HK-2 (cell line): ENCODE data around the gene NLGN1.

Experiments
- DNase-seq: peaks from one replicate; pipeline ENCODE4 v3.0.0-alpha.2; 2018; ENCODE audit not compliant: unreplicated experiment

The NLGN1 gene

DNA sequence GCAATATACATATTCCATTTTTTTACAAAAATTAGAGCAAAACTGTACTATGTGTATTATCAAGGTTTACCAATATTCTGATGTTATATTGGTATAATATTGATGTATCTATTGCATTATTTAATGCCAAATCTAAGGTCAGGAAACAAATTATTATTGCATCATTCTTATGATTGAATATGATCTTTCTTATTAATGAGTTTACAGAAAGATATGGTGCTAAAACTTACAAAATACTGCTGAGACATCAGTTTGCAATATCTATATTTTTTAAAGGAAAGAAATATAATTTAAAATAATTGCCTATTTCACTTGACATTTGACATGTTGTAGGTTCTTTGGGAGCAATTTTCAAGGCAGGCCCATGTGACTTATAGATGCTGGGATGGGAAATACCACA is 357.6 kb downstream of the NLGN1 start:
- no peak for DNase-seq

DNA sequence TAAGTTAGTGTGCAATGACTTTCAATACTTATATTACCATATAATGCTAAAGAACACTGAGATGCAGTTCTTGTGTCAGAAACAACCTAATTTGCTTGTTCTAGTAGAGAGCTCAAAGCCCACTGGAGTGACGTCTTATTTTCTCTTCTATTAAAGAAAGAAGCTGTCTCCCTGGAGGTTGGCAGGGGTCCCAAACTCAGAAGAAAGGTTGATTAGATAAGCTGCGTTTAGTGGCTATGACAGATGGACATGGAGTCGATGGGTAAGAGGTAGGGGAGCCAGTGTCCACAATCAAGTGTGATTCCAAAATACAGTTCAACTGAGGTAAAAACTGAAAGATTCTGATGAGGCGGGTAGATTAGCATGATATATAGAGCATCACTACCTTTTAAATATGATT is 363.6 kb downstream of the NLGN1 start:
- DNase-seq, result no peak

DNA sequence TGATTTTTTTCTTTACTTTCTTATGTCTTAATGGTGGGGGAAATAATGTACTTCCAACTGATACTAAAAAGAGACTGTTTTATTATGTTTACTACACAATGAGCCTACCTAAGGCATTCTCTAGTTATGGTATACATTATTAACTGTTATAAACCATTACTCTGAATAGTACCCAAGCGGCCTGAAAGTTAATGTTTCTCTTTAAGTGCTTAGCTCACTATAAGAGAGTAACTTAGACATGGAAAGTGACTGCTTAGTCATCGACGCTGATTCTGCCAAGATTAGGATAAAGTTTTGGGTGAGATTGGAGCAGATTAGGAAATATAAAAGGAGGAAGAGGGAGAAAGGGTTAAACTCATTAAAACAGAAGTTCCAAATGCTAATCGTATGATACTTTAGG is 365.0 kb downstream of the NLGN1 start:
- DNase-seq, result no peak

DNA sequence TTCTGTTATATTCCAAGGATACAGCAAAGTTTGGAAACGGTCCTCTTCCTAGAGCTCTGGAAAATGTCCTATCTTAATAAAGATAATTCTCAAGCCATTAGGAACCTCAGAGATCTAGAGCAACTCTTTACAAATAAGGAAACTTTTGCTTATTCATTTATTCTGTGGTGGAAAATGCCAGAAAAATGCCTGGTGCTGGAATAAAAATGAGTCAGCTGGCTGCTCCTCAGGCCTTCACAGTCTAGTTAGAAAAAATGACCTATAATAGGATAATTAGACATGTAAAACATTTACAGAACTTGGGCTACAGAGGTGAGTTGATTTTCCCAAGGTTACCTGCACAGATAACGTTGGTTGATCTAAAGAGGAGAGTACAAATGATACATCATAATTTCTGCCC is 372.5 kb downstream of the NLGN1 start:
- no peak for DNase-seq

DNA sequence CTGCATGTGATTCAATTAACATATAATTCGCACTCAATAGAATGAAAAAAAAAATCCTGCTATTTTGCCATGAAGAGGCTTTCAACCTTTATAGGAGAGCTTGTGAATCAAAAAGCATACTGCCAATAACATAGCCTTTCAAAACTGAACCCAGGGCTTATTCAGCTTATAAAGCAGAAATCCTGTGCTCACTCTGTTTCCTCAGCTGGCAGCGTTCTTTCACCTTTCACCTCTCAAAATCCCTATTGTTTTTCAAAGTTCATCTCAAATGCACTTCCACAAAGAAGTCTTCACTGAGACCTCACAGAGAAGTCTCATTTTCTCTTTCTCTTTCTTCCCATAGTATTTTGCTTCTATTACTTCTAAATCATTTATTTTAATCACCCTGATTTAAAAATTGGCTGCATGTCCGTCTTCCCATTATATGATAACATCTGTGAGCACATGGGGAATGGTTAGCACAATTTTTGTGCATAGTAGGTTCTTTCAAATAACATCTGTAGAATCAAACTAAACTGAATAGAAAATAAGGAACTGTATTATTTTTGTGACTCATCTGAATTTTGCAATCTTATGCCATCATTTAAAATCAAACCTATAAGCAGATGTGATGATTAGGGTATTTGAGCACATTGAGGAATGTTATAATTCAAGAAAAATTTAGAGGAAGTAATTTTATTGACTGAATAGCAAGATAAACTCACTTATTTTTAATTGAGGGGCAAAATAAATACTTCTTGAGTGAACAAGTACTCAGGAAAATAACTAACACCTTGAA is 373.4 kb downstream of the NLGN1 start:
- DNase-seq, result no peak

DNA sequence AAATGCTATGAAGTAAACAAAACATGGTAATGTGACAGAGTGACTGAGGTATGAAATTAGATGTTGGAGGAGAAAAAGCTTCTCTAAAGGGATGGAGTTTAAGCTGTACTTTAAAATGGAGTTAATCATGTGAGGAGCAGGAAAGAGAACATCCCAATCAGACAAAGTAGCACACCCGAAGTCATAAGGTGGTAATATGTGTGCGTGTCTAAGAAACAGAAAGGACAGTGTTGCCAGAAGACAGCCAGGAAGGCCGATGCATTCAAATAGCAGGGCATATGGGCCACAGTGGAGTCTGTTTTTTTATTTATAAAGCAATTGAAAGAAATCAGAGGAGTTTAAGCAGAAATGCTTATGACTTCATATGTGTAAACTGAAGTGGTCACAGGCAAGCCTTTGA is 376.3 kb downstream of the NLGN1 start:
- no peak for DNase-seq

DNA sequence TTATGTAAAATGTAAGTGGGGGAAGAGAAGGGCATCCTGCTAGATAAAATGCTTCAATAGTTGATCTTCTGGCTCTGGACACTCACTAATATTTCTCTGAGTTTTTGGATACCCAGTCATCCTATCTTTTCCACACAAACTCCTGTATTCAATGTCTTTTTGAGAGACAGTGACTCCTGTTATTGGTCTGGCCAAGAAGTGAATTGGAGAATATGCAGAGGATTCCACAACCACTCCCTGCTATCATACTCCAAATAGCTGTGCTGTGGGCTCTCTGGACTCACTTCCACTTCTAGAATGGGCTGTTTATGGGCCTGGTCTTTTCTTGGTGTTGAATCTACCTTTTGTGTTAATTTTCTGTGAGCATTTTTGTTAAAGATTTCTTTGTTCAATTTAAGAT is 376.8 kb downstream of the NLGN1 start:
- DNase-seq, result no peak

DNA sequence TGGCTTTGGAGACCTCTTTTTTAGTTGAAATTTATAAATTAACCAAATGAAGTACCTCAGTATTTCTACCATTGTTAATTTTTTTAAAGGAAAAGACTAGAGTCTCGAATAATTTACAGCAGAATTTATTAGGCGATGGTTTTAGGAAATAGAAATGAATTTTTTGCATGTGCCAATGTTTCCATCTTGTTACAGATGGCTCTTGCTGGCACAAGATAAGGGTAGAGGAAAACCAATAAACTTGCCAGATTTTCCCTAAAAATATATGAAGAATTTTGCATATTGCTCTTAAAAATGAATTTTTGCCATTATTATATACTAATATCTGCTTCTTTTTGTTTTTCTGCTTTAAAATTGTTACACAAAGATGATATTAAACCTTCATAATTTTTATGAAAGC is 380.7 kb downstream of the NLGN1 start:
- no peak for DNase-seq

DNA sequence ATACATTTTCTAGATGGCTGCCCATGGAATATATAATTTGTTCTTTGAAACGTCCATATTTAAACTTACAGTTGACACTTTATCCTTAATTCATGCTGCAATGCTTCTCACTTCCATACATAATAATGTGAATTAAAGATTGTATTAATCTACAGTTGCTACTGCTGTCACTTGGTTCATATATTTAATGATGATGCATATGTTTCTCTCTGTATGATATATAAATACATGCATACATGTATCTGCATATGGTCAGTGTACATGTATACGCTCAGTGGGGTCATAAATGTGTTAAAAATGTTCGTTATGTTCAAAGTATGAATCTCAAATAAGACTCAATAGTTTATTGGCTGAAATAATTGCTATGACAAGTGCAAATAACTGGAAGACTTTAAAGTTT is 382.5 kb downstream of the NLGN1 start:
- no peak for DNase-seq

DNA sequence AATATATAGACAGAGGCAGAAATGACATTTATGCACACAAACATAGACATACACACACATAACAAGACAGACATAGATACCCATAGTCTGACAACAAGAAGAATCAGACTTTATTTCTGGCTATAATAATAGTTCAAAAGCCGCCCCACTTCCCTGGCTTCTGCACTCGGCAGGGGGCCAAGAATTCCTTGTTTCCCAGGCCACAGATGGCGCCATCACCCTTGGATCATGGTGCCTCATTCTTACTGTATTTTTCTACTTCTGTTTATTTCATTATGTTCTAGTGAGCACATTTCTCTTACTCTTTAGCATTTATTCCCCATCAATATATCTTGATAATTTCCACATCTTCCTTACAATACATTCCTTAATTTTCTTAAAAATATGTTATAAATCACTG is 387.5 kb downstream of the NLGN1 start:
- DNase-seq, result no peak

DNA sequence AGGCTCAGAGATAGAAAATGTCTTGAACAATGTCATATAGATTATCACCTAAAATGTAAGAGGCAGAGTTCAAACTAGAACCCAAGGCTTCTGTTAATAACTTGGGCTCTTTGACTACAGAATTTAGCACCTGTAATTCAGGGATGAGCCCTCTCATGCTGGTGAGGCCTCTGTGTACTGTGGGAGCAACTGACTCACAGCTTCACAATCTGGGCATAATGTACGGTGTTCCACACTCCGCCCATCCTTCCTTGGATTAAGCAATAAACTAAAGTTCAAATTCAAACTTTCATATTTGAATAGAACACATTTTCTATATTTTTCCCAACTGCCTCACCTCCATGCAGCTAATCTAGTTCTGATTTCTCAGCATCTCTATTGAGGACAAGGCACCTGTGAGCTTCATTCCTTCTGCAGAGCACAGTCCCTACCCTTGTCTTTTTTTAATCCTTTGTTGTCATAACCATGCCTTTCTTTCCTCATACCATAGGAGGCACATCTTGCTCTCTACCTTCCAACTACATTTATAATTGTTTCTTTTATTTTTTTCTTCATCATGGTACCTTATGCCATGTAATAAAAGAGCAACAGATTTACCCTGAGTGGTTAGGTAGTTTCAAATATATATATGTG is 392.1 kb downstream of the NLGN1 start:
- no peak for DNase-seq

DNA sequence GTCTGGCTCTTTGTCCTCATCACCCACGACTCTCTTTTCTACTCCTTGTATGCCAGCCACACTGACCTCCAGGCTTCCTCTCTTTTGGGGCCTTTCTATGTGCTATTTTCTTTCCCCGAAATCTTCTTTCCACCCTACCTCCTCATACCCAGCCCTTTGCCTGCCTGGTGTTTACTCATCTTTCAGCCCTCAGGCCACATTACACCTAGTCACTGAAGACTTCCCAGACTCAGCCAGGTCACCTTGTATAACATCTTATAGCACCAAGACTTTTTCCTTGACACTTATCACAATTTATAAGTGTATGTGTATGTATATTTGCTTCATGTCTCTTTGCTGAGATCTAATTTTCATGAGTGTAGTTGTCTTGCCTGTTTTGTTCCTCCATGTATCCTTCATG is 396.4 kb downstream of the NLGN1 start:
- no peak for DNase-seq

DNA sequence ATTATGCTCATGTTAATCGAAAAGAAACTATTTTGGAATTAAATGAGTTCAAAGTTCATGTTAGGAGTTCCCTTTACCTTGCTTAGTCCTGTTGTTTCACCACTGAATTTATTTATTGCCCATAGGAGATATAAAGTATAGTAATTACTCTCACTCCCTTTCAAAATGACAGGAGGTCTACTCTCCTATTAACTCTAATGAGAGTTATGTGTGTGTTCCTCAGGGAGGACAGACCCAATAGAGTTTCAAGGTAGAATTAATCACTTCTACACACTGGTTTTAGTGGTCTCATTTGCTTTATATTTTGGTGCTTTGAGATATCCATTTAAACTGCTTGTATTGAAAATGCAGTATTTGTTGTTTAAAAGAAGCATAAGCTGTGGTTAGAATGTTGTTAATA is 398.9 kb downstream of the NLGN1 start:
- no peak for DNase-seq

DNA sequence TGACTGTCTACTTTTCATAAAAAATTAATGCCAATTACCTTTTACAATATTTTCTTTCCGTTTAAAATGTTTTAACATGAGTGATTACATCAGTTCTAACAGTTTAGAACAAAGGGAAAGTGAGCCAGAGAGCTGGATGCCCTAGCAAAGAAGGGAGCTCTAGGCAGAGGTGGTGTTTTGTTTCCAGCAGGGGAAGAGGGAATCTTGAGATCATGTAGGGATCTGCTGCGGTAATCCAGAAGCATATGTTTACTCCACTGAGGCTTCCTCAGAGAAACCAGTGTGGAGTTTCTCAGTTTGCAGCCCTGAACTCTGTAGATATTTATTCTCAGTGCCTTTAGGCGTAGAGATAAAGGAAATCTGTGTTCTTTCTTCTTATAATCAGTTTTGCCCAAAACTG is 399.3 kb downstream of the NLGN1 start:
- DNase-seq, result no peak

DNA sequence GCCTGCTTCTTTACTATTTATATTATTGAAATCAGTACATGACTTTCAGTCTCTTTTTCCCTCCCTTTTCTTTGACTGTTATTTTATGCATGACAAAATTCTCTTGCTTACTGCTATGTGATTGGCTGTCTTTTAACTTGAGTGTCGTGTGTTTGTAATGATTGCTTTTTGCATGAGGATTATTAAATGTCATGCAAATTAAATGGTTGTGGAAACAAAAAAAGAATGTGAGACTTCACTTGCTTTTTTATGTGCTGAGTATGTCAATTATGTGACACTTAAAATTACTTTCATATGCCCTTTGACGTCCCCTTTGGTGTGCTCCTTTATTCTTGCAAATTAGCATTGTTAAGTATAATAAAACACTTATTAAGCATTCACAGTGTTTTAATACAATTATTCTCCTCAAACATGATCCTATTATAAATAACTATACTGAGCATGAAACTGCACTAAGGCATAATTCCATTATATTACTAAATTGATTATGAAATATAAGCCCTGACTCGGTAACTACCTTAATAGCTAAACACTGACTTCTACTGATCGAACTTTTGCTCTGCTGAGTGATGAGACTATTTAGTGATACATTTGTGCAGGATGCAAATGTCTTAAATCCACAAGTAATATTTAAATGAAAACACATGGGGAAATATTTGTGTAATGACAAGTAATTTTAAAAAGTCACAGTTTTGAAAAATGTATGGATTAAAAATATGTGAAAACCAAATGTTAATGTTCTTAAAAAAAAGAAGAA is 401.7 kb downstream of the NLGN1 start:
- no peak for DNase-seq

DNA sequence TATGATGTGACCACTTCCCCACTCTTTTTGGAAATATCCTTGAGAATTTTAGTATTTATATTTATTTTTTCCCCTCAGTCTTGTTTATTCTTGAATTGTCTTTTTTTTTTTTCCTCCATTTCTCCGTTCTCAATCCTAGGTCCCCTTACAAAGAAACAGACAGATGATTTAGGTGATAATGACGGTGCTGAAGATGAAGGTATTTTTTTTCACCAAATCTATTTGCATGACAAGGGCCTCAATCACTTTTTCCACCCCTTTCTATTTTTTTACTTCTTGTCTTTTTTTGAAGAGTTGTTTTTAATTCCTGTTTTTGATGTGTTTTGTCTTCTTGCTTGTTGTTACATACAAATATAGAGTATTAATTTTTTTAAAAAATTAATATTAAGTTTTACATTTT is 402.6 kb downstream of the NLGN1 start:
- no peak for DNase-seq

DNA sequence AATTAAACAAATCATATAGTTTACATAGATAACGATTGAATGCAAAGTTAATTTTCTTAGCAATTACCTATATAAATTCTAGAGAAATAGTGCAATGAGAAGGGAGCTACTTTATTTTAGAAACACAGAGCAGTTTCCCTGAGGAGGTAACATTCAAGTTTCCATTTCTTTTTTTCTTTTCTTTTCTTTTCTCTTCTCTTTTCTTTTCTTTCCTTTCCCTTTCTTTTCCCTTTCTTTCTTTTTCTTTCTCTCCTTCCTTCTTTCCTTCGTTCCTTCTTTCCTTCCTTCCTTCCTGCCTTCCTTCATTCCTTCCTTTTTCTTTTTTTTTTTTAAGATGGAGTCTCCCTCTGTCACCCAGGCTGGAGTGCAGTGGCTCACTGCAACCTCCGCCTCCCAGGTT is 417.3 kb downstream of the NLGN1 start:
- DNase-seq, result no peak

DNA sequence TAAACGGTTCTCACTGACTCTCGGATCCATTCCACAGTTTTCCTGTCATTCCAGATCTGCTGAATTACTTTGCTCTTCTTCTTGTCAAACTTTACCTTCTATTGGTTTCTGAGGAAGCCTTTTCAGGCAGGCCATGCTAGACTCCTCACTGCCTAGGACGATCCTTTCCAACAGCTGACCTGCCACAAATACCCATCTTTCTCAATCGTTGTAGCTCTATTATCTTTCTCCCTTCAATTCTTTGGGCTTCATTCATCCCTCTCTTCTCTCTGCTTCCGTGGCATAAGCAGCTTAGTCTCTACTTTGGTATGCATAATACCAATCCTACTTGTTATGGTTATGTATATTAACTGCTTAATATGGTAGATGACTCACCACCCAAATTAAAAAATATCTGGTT is 421.8 kb downstream of the NLGN1 start:
- no peak for DNase-seq

DNA sequence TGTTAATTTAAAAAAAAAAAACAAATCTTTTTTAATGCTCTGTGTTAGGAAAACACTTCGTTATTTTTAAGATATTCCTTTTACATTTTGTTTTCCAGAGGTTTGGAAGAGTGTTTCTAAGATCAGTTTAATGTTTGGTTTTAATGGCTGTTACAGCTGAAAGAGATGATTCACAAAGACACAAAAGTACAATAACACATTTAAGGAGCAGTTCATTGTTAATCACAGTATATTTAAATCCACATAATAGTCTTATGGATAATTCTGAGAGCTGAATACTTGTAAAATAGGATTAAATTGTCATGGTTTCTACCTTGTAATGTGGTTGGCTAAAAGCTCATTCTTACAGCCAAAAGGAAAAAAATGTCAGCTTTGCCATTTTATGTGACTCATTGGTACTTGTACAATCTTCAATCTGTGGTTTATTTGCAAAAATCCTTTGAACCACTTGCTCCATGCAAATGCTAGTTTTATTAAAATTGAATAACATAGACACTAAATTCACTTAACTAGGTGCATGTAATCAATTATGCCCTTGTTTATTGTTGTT is 426.4 kb downstream of the NLGN1 start:
- DNase-seq, result no peak

DNA sequence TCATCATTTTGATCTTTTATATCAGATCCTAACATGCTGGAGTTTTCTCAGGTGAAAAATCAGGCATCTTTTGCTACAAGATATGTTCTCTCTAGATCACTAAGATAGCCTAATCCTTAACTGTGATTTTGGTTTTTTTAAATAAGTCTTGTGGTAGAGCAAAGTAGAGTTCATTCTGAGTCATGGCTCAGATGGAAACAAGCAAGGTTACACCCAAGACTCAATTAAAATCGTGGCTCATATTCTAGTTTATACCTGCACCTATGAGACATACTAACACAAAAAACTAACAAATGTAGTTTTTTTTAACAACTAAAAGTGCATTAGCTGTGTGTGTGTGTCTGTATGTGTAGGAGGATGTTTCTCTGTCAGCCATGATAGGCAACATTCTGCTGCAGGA is 428.2 kb downstream of the NLGN1 start:
- no peak for DNase-seq

DNA sequence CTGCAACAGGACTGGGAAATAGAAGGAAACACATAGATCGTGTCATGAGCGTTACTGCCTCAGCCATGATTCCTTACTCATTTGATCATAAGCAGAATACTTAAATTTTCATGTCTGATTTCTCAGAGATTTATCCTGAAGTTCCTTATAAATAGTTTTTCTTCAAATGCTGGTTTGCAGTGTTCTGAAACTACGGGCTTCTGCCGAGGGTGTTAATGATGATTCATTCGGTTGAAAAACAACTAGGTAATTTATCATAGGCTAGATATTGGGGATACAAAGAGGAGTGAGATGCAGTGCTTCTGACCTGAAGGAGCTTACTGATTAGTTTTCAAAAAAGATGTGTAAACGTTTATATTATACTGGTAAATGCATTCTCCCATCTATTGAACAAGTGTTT is 428.9 kb downstream of the NLGN1 start:
- DNase-seq, result no peak

DNA sequence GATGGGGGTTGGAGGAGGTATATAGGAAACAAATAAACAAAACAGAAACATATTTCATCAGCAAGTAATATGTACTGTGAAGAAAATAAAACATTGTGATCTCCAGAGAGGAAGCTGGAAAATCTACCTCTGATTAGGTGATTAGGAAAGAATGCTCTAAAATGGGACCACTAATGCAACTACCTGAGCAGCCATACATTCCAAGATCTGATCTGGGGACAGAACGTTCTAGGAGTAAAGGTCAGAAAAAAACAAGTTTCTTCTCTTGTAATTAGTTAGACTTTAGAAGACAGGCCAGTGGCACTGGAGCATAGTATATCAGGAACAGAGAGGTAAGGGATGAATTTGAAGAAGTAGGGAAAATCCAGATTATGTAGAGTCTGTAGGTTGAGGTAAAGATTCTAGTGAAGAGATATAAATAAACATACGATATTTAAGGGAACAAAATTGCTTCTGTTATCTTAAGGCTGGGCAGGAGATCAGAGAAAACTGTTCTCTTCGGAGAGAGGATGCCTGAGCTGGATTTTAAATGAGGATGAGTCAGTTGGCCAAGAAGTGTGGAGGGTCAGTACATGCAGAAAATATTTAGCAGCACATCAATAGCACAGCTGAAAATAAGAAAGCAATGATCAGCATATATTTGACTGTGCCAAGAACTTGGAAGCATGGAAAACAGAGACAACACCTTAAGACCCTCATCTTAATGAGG is 429.5 kb downstream of the NLGN1 start:
- DNase-seq, result no peak
